Measurements from ENCODE around the gene SPINK8. TPM values are rescaled to one million over a fixed set of nuclear protein-coding genes. Genes with fewer than 3 reads are reported as not detected.

The SPINK8 gene
- total and polyA plus RNA-seq, 2 donors (not counting 1 experiment from before 2014, with no cell fraction given), result not detected

- H3K27ac ChIP-seq (ENCODE audit: insufficient read depth, low read length), result no peak overlapping the region
- no peak overlapping the region for H2AFZ ChIP-seq (ENCODE audit: low read length)
- H3K9me3 ChIP-seq (ENCODE audit: control insufficient read depth, insufficient read depth, low read depth, low read length), result no peaks in the 10 kb centered on the region
- no peak overlapping the region for H3K4me3 ChIP-seq (replicated peaks in 1 of 4; ENCODE audit: control extremely low read depth in 1 of 4, insufficient read depth in 1 of 4, low read depth in 3 of 4, low read length in 4 of 4)
- H3K4me1 ChIP-seq (ENCODE audit: control insufficient read depth, extremely low read depth, insufficient read depth, low read length), result peaks cover 2% of the 10 kb centered on the region
- H3K27me3 ChIP-seq (ENCODE audit: control insufficient read depth, insufficient read depth, low read length), result no peaks in the 10 kb centered on the region
- peaks cover 15% of the 10 kb centered on the region for H3K36me3 ChIP-seq (ENCODE audit: control insufficient read depth, insufficient read depth, low read length)
- peaks cover 13% of the 10 kb centered on the region for H3K79me2 ChIP-seq (ENCODE audit: control insufficient read depth, insufficient read depth, low read length)
- no peak overlapping the region for H3K9ac ChIP-seq (ENCODE audit: insufficient read depth, low read length)
- H3K4me2 ChIP-seq (ENCODE audit: extremely low read depth, insufficient read depth, low read length), result no peak overlapping the region
- DNase-seq (ENCODE audit: low read depth in 2 of 2), result no peak
- no peaks in the 10 kb centered on the region for H4K20me1 ChIP-seq (ENCODE audit: control insufficient read depth, extremely low read depth, insufficient read depth, low read length)
- no peak for TF ChIP-seq CTCF (conservative IDR thresholded peaks at IDR 0.05 in 1 of 2, IDR thresholded peaks at IDR 0.05 in 1 of 2; ENCODE audit: low read depth in 1 of 2, low read length in 2 of 2)
These were observed 36.2 kb downstream of the SPINK8 start for GRCh38 chr3:48297111-48297810.

DNA sequence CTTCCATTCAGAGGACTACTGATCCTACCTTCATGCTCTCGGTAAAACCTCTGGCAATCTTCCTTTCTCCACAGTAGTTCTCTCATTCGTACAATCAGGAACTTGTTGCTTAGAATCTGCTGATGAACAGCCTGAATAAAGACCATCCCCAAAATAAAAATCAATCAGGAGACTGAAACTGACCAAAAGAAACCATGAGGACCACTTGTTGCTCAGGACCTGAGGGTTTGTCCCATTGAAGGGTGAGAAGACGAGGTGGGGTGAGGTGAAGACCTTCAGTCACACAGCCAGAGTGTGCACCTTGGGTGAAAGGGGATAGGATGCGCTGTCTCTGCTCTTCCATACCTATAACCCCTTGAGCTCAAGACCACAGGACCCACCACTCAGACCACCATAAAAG is 36.8 kb downstream of the SPINK8 start:
- Histone ChIP-seq H2AFZ (ENCODE audit: low read length) (no peak overlapping the region), H3K36me3 (ENCODE audit: control insufficient read depth, insufficient read depth, low read length) (peaks cover 15% of the 10 kb centered on the region), H3K4me3 (replicated peaks in 1 of 4; ENCODE audit: control extremely low read depth in 1 of 4, insufficient read depth in 1 of 4, low read depth in 3 of 4, low read length in 4 of 4) (no peak overlapping the region), H3K4me1 (ENCODE audit: control insufficient read depth, extremely low read depth, insufficient read depth, low read length) (peaks cover under 1% of the 10 kb centered on the region), H3K9me3 (ENCODE audit: control insufficient read depth, insufficient read depth, low read depth, low read length) (no peaks in the 10 kb centered on the region), H3K27ac (ENCODE audit: insufficient read depth, low read length) (no peak overlapping the region), H4K20me1 (ENCODE audit: control insufficient read depth, extremely low read depth, insufficient read depth, low read length) (no peaks in the 10 kb centered on the region), H3K4me2 (ENCODE audit: extremely low read depth, insufficient read depth, low read length) (no peak overlapping the region), H3K9ac (ENCODE audit: insufficient read depth, low read length) (no peak overlapping the region), H3K27me3 (ENCODE audit: control insufficient read depth, insufficient read depth, low read length) (no peaks in the 10 kb centered on the region), H3K79me2 (ENCODE audit: control insufficient read depth, insufficient read depth, low read length) (peaks cover 11% of the 10 kb centered on the region)
- TF ChIP-seq EZH2 (IDR thresholded peaks at IDR 0.05; ENCODE audit: low read length, missing control alignments) (no peak), CTCF (conservative IDR thresholded peaks at IDR 0.05 in 1 of 2, IDR thresholded peaks at IDR 0.05 in 1 of 2; ENCODE audit: low read depth in 1 of 2, low read length in 2 of 2) (no peak)
- DNase-seq (ENCODE audit: low read depth in 2 of 2), result no peak

GRCh38 chr3:48294611-48295263 is 38.7 kb downstream of the SPINK8 start:
- TF ChIP-seq CTCF (conservative IDR thresholded peaks at IDR 0.05 in 1 of 2, IDR thresholded peaks at IDR 0.05 in 1 of 2; ENCODE audit: low read depth in 1 of 2, low read length in 2 of 2) (no peak), EZH2 (IDR thresholded peaks at IDR 0.05; ENCODE audit: low read length, missing control alignments) (no peak)

More at GRCh38 chr3:48294611-48295263, 38.7 kb downstream of the SPINK8 start:
- Histone ChIP-seq H3K79me2 (ENCODE audit: control insufficient read depth, insufficient read depth, low read length) (peaks cover 2% of the 10 kb centered on the region), H3K36me3 (ENCODE audit: control insufficient read depth, insufficient read depth, low read length) (peaks cover 15% of the 10 kb centered on the region), H3K4me1 (ENCODE audit: control insufficient read depth, extremely low read depth, insufficient read depth, low read length) (no peaks in the 10 kb centered on the region), H3K27ac (ENCODE audit: insufficient read depth, low read length) (no peak overlapping the region), H2AFZ (ENCODE audit: low read length) (no peak overlapping the region), H3K4me2 (ENCODE audit: extremely low read depth, insufficient read depth, low read length) (no peak overlapping the region), H3K4me3 (replicated peaks in 1 of 4; ENCODE audit: control extremely low read depth in 1 of 4, insufficient read depth in 1 of 4, low read depth in 3 of 4, low read length in 4 of 4) (no peak overlapping the region), H3K27me3 (ENCODE audit: control insufficient read depth, insufficient read depth, low read length) (no peaks in the 10 kb centered on the region), H3K9ac (ENCODE audit: insufficient read depth, low read length) (no peak overlapping the region), H3K9me3 (ENCODE audit: control insufficient read depth, insufficient read depth, low read depth, low read length) (no peaks in the 10 kb centered on the region), H4K20me1 (ENCODE audit: control insufficient read depth, extremely low read depth, insufficient read depth, low read length) (no peaks in the 10 kb centered on the region)
- DNase-seq (ENCODE audit: low read depth in 2 of 2), result no peak
